SU-DHL-6 (cell line): Measurements from ENCODE around the gene MRPL20.

Source experiments
- EZH2phosphoT487 ChIP-seq: fragments of 200-600 bp; sonication (generic), shearing (Covaris generic); conservative IDR thresholded peaks from 2 replicates; pipeline ENCODE4 v1.6.1; 2018; ENCODE audit warnings: mild to moderate bottlenecking, antibody characterized with exemption, low read length, moderate library complexity, mixed read lengths
- TF ChIP-seq, protein P1 (sequence below): fragments of 200-600 bp; sonication (generic); IDR thresholded peaks from one replicate; pipeline ENCODE4 v1.5.1; 2017; ENCODE audit warnings: antibody characterized with exemption, mild to moderate bottlenecking, low read length, moderate library complexity; ENCODE audit not compliant: insufficient read depth, poor library complexity, severe bottlenecking

DNA sequence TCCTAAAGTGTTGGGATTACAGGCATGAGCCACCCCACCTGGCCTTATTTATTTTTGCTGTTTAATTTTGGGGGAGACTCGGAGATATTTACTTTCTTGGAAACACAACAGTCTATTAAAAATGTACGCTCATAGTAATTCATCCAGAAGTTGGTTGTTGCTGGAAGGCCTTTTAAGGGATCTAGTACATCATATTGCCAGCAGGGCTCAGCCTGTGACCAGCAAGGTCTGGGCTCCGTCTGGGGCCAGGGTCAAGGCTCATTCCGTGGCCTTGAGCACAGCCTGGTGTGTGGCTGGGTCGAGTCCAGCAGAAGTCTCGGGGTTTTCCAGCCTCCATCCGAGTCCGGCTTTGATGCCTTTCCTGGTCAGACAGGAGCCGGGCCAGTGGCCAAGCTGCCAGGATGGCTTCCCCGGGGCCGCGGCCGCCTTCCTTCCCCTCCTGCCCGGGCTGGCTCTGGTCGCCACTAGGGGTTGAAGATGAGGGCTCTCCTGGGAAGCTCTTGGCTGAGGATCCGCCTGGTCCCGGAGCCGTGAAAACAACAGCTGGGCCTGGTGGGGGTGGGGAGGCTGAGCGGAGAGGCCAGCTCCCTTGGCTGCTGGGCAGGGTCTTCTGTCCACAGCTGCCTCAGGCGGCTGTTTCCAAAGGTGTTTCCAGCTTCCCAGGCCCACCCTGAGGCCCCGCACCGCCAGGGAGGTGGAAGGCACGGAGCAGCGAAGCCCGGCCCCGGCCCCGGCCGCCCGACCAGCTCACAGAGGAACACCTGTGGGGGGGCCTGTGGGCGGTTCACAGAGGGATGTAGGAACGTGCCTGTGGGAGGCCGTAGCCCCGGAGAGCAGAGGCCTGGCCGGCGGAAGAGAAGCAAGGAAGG is 23.3 kb upstream of the MRPL20 start:
- TF ChIP-seq, protein P1, sequence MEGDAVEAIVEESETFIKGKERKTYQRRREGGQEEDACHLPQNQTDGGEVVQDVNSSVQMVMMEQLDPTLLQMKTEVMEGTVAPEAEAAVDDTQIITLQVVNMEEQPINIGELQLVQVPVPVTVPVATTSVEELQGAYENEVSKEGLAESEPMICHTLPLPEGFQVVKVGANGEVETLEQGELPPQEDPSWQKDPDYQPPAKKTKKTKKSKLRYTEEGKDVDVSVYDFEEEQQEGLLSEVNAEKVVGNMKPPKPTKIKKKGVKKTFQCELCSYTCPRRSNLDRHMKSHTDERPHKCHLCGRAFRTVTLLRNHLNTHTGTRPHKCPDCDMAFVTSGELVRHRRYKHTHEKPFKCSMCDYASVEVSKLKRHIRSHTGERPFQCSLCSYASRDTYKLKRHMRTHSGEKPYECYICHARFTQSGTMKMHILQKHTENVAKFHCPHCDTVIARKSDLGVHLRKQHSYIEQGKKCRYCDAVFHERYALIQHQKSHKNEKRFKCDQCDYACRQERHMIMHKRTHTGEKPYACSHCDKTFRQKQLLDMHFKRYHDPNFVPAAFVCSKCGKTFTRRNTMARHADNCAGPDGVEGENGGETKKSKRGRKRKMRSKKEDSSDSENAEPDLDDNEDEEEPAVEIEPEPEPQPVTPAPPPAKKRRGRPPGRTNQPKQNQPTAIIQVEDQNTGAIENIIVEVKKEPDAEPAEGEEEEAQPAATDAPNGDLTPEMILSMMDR, result no peak
- no peak for TF ChIP-seq EZH2phosphoT487
